ENCODE measurements around the gene CABP5. TPM values are rescaled to one million over a fixed set of nuclear protein-coding genes. Genes with fewer than 3 reads are reported as not detected.
"Not testable (repeated sequence)": the region's sequence is repeated elsewhere in the genome, so short reads cannot be mapped to it uniquely, and the experiment has no call there.

CABP5 gene
- total RNA-seq (not detected), polyA plus RNA-seq (not detected)
- long read RNA-seq, donor 1, result 0 reads
- long read RNA-seq, donor 2, result 0 reads
- long read RNA-seq, donor 3, result 0 reads

GRCh38 chr19:48043675-48044258, at the start of gene CABP5:
Gene CABP5 (minus strand): TSS chr19:48044079. CDS start chr19:48043922, 157 bp downstream.
- peaks cover 0 to 18% (median 4%) of the 10 kb centered on the region in 9 donors for H3K36me3 ChIP-seq
- DNase-seq, result no peak
- WGBS, 2 donors, result 71 to 72% methylated on average over 10 of the region's 10 CpGs
- peaks cover 0 to 23% (median 10%) of the 10 kb centered on the region in 7 donors for H3K27me3 ChIP-seq
- H3K9me3 ChIP-seq, result no peaks in the 10 kb centered on the region
- no peak within 1 kb of the TSS for H3K4me3 ChIP-seq
- ATAC-seq, result no peak
- H3K27ac ChIP-seq, result no peak within 1 kb of the TSS
- intact Hi-C loops (cut with DNase I), result no loop called here
- no peak for TF ChIP-seq CTCF (IDR thresholded peaks at IDR 0.05)
- no peaks in the 10 kb centered on the region for H3K4me1 ChIP-seq

- H3K27me3 ChIP-seq; DNase-seq; H3K4me1 ChIP-seq; H3K4me3 ChIP-seq; intact Hi-C loops (cut with DNase I); H3K27ac ChIP-seq; ATAC-seq: not testable (repeated sequence)
- Histone ChIP-seq H3K36me3 (peaks cover 0 to 74% (median 34%) of the 10 kb centered on the region in 9 donors), H3K9me3 (peaks cover 0 to 14% (median 0%) of the 10 kb centered on the region in 11 donors)
- 93% methylated on average over 13 of the region's 13 CpGs for WGBS, 2 donors
Measured at GRCh38 chr19:48091111-48091718, 47.3 kb upstream of the CABP5 start.

GRCh38 chr19:48090281-48090802, 46.5 kb upstream of the CABP5 start:
- intact Hi-C loops (cut with DNase I), result no loop called here
- Histone ChIP-seq H3K27ac (no peak overlapping the region), H3K36me3 (peaks cover 0 to 67% (median 26%) of the 10 kb centered on the region in 9 donors)

GRCh38 chr19:48088991-48089390, 45.1 kb upstream of the CABP5 start:
- ATAC-seq; H3K27me3 ChIP-seq; H3K4me3 ChIP-seq; H3K9me3 ChIP-seq; DNase-seq; H3K27ac ChIP-seq; H3K4me1 ChIP-seq; intact Hi-C loops (cut with DNase I): not testable (repeated sequence)
- peaks cover 0 to 63% (median 15%) of the 10 kb centered on the region in 9 donors for H3K36me3 ChIP-seq
- 96% methylated on average over 6 of the region's 6 CpGs for WGBS, 2 donors

More at GRCh38 chr19:48090281-48090802, 46.5 kb upstream of the CABP5 start:
- Histone ChIP-seq H3K27me3 (no peaks in the 10 kb centered on the region), H3K9me3 (peaks cover 0 to 14% (median 0%) of the 10 kb centered on the region in 11 donors), H3K4me1 (no peaks in the 10 kb centered on the region), H3K4me3 (no peak overlapping the region)
- WGBS, 2 donors, result 71 to 83% methylated on average over 5 of the region's 5 CpGs
- TF ChIP-seq CTCF (IDR thresholded peaks at IDR 0.05), result no peak
- ATAC-seq, result no peak
- no peak for DNase-seq

GRCh38 chr19:48085904-48086864, 42.3 kb upstream of the CABP5 start:
- H3K27ac ChIP-seq, result no peak overlapping the region
- 94 to 97% methylated on average over 7 of the region's 7 CpGs for WGBS, 2 donors
- H3K36me3 ChIP-seq, result peaks cover 0 to 43% (median 0%) of the 10 kb centered on the region in 9 donors
- intact Hi-C loops (cut with DNase I), result no loop called here
- no peaks in the 10 kb centered on the region for H3K27me3 ChIP-seq
- no peaks in the 10 kb centered on the region for H3K4me1 ChIP-seq
- H3K4me3 ChIP-seq, result no peak overlapping the region
- H3K9me3 ChIP-seq, result no peaks in the 10 kb centered on the region
- ATAC-seq (no peak), DNase-seq (no peak)
- TF ChIP-seq CTCF (IDR thresholded peaks at IDR 0.05), result no peak
